Eye (tissue), 1 donor: ENCODE data around the gene SEMA6A.

Experiments
- DNase-seq: peaks from one replicate; pipeline ENCODE4 v3.0.0-alpha.2; 2015

SEMA6A gene

GRCh38 chr5:116455061-116455460 lies 119.6 kb downstream of the SEMA6A start:
- DNase-seq: no peak

- peak; percentile 75 for DNase-seq
Measured at GRCh38 chr5:116454417-116454927, 120.2 kb downstream of the SEMA6A start.

- no peak for DNase-seq
Measured at GRCh38 chr5:116453988-116454411, 120.6 kb downstream of the SEMA6A start.

GRCh38 chr5:116452774-116453368 lies 121.8 kb downstream of the SEMA6A start:
- DNase-seq: no peak

GRCh38 chr5:116451905-116452450 lies 122.6 kb downstream of the SEMA6A start:
- DNase-seq: no peak

GRCh38 chr5:116451066-116451465 lies 123.6 kb downstream of the SEMA6A start:
- no peak for DNase-seq

GRCh38 chr5:116449458-116449857 lies 125.2 kb downstream of the SEMA6A start:
- no peak for DNase-seq

- no peak for DNase-seq
Measured at GRCh38 chr5:116448870-116449427, 125.7 kb downstream of the SEMA6A start.

GRCh38 chr5:116448450-116448849 lies 126.2 kb downstream of the SEMA6A start:
- DNase-seq: no peak

- DNase-seq: no peak
Measured at GRCh38 chr5:116446356-116447005, 128.1 kb downstream of the SEMA6A start.

GRCh38 chr5:116445311-116445710 lies 129.3 kb downstream of the SEMA6A start:
- no peak for DNase-seq

- DNase-seq: peak; percentile 54
Measured at GRCh38 chr5:116444373-116445295, 130.0 kb downstream of the SEMA6A start.

GRCh38 chr5:116442931-116443551 lies 131.6 kb downstream of the SEMA6A start:
- DNase-seq: no peak

GRCh38 chr5:116442095-116442534 lies 132.5 kb downstream of the SEMA6A start:
- peak; percentile 27 for DNase-seq

- peak; percentile 42 for DNase-seq
Measured at GRCh38 chr5:116441223-116441622, 133.4 kb downstream of the SEMA6A start.

- DNase-seq: peak; percentile 81
Measured at GRCh38 chr5:116440457-116441001, 134.1 kb downstream of the SEMA6A start.

- peak; percentile 33 for DNase-seq
Measured at GRCh38 chr5:116439905-116440304, 134.7 kb downstream of the SEMA6A start.

GRCh38 chr5:116438979-116439554 lies 135.6 kb downstream of the SEMA6A start:
- no peak for DNase-seq

GRCh38 chr5:116437922-116438578 lies 136.6 kb downstream of the SEMA6A start:
- DNase-seq: no peak

- no peak for DNase-seq
Measured at GRCh38 chr5:116437351-116437705, 137.3 kb downstream of the SEMA6A start.
